HG03575 (cell line): ENCODE results near the gene DHX38.
"Not testable (repeated sequence)": the region's sequence is repeated elsewhere in the genome, so short reads cannot be mapped to it uniquely, and the experiment has no call there.

Experiments
- ATAC-seq: cut with Tn5 transposase; IDR thresholded peaks from one replicate; pipeline ENCODE4 v1.9.1; 2021; ENCODE audit not compliant: unreplicated experiment, insufficient number of reproducible peaks, low FRiP score; ENCODE audit errors: extremely low read depth

The DHX38 gene

GRCh38 chr16:72076991-72077706 lies 16.5 kb upstream of the DHX38 start:
- not testable (repeated sequence) for ATAC-seq

GRCh38 chr16:72083778-72084404 lies 9.8 kb upstream of the DHX38 start:
- no peak for ATAC-seq

GRCh38 chr16:72084445-72084844 lies 9.2 kb upstream of the DHX38 start:
- no peak for ATAC-seq

- no peak for ATAC-seq
Observed at GRCh38 chr16:72085002-72085401, 8.6 kb upstream of the DHX38 start.

- ATAC-seq = no peak
Observed at GRCh38 chr16:72091217-72091616, 2.4 kb upstream of the DHX38 start.

- no peak for ATAC-seq
Observed at GRCh38 chr16:72092832-72093447, 707 bp upstream of the DHX38 start.

- no peak for ATAC-seq
Observed at GRCh38 chr16:72094266-72094610, 591 bp downstream of the DHX38 start.

GRCh38 chr16:72098936-72099335 lies 5.3 kb downstream of the DHX38 start:
- no peak for ATAC-seq

GRCh38 chr16:72099377-72099818 lies 5.8 kb downstream of the DHX38 start:
- ATAC-seq = no peak

GRCh38 chr16:72101195-72101594 lies 7.5 kb downstream of the DHX38 start:
- ATAC-seq = no peak

- no peak for ATAC-seq
Observed at GRCh38 chr16:72104905-72105304, 11.3 kb downstream of the DHX38 start.

GRCh38 chr16:72105978-72106377 lies 12.3 kb downstream of the DHX38 start:
- no peak for ATAC-seq

- ATAC-seq = no peak
Observed at GRCh38 chr16:72107371-72107770, 13.7 kb downstream of the DHX38 start.

GRCh38 chr16:72108353-72109102 lies 14.9 kb downstream of the DHX38 start:
- no peak for ATAC-seq

- no peak for ATAC-seq
Observed at GRCh38 chr16:72109300-72109699, 15.7 kb downstream of the DHX38 start.

GRCh38 chr16:72109966-72110530 lies 16.4 kb downstream of the DHX38 start:
- no peak for ATAC-seq

- no peak for ATAC-seq
Observed at GRCh38 chr16:72110662-72111615, 17.3 kb downstream of the DHX38 start.

GRCh38 chr16:72111657-72112451 lies 18.2 kb downstream of the DHX38 start:
- ATAC-seq = no peak
